Measurements from ENCODE around the gene FOXN4.

FOXN4 gene

DNA sequence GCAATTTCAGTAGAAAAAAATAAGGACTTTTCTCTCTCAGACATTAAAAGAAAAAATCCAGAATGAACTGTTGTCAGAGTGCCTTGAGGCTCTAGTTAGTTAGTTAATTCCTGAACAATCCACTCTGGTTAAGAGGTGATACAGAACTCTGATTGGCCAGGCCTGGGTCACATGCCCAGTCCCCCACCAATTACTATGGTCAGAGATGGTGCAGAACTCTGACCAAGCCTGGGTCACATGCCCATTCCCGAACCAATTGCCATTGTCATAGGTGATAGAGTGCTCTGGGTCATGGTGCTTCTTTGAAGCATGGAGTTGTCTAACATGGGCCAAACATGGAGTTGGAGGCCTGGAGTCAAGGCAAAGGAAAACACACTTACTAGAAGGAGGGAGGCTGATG lies 27.5 kb upstream of the FOXN4 start:
- no peak overlapping the region for H3K4me3 ChIP-seq (ENCODE audit: severe bottlenecking)
- no peaks in the 10 kb centered on the region for H3K4me1 ChIP-seq (ENCODE audit: insufficient read depth, poor library complexity, severe bottlenecking)
- H3K9me3 ChIP-seq (ENCODE audit: severe bottlenecking), result no peaks in the 10 kb centered on the region
- no peak overlapping the region for H3K27ac ChIP-seq (ENCODE audit: poor library complexity, severe bottlenecking)
- ATAC-seq (ENCODE audit: low read depth) (no peak), DNase-seq (ENCODE audit: low spot score) (no peak)
- TF ChIP-seq, protein P1, sequence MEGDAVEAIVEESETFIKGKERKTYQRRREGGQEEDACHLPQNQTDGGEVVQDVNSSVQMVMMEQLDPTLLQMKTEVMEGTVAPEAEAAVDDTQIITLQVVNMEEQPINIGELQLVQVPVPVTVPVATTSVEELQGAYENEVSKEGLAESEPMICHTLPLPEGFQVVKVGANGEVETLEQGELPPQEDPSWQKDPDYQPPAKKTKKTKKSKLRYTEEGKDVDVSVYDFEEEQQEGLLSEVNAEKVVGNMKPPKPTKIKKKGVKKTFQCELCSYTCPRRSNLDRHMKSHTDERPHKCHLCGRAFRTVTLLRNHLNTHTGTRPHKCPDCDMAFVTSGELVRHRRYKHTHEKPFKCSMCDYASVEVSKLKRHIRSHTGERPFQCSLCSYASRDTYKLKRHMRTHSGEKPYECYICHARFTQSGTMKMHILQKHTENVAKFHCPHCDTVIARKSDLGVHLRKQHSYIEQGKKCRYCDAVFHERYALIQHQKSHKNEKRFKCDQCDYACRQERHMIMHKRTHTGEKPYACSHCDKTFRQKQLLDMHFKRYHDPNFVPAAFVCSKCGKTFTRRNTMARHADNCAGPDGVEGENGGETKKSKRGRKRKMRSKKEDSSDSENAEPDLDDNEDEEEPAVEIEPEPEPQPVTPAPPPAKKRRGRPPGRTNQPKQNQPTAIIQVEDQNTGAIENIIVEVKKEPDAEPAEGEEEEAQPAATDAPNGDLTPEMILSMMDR (IDR thresholded peaks at IDR 0.05; ENCODE audit: poor library complexity, severe bottlenecking), result no peak
- H3K27me3 ChIP-seq (ENCODE audit: insufficient read depth, poor library complexity, severe bottlenecking), result no peaks in the 10 kb centered on the region
- H3K36me3 ChIP-seq (ENCODE audit: low read depth), result no peaks in the 10 kb centered on the region

DNA sequence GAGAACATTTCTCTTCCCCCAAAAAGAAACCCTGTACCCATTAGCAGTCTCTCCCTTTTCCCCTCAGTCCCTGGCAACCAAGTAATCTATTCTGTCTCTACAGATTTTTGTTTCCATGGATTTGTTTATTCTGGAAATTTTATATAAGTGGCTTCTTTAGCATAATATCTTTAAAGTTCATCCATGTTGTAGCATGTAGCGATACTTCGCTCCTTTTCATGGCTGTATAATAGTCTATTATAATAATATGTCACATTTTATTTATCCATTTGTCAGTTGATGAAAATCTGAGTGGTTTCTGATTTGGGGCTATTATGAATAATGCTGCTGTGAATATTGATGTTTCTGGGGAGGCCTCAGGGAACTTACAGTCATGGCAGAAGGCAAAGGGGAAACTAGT lies 25.8 kb upstream of the FOXN4 start:
- Histone ChIP-seq H3K9me3 (ENCODE audit: severe bottlenecking) (no peaks in the 10 kb centered on the region), H3K4me1 (ENCODE audit: insufficient read depth, poor library complexity, severe bottlenecking) (no peaks in the 10 kb centered on the region), H3K27me3 (ENCODE audit: insufficient read depth, poor library complexity, severe bottlenecking) (no peaks in the 10 kb centered on the region), H3K36me3 (ENCODE audit: low read depth) (no peaks in the 10 kb centered on the region), H3K27ac (ENCODE audit: poor library complexity, severe bottlenecking) (no peak overlapping the region), H3K4me3 (ENCODE audit: severe bottlenecking) (no peak overlapping the region)
- ATAC-seq (ENCODE audit: low read depth) (no peak), DNase-seq (ENCODE audit: low spot score) (no peak)
- TF ChIP-seq, protein P1 (IDR thresholded peaks at IDR 0.05; ENCODE audit: poor library complexity, severe bottlenecking), result no peak

DNA sequence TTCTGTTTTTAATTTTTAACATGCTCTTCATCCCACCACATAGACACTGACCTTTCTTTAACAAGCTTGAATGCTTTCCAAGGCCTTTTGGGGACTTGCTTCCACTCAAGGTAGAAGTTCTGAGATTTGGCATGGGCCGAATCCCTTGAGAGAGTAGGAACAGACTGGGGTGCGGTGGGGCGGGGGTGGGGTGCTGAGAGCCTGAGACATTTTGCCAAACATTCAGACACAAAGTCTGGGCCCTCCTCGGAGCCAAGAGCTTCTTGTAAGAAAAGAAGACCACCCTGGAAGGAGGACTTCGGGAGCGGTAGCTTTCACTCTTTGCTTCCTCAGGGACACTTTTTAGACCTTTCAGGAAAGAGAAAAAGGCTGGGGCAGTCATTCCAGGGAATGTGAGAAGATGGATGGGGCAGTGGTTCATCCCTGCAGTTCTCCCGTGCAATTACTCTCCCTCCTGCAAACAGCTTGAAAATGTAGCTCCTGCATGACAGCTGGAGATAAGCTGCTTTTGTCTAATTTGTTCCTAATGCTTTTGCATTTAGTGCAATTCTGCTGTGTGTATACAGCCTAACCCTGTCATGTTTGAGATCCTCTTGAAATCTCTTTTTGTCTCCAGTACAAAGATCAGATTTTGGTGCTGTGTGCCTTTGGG lies 22.3 kb upstream of the FOXN4 start:
- Histone ChIP-seq H3K9me3 (ENCODE audit: severe bottlenecking) (no peaks in the 10 kb centered on the region), H3K36me3 (ENCODE audit: low read depth) (no peaks in the 10 kb centered on the region), H3K4me1 (ENCODE audit: insufficient read depth, poor library complexity, severe bottlenecking) (no peaks in the 10 kb centered on the region), H3K27me3 (ENCODE audit: insufficient read depth, poor library complexity, severe bottlenecking) (peaks cover 3% of the 10 kb centered on the region), H3K4me3 (ENCODE audit: severe bottlenecking) (no peak overlapping the region), H3K27ac (ENCODE audit: poor library complexity, severe bottlenecking) (no peak overlapping the region)
- ATAC-seq (ENCODE audit: low read depth) (no peak), DNase-seq (ENCODE audit: low spot score) (no peak)
- TF ChIP-seq, protein P1 (IDR thresholded peaks at IDR 0.05; ENCODE audit: poor library complexity, severe bottlenecking), result no peak

DNA sequence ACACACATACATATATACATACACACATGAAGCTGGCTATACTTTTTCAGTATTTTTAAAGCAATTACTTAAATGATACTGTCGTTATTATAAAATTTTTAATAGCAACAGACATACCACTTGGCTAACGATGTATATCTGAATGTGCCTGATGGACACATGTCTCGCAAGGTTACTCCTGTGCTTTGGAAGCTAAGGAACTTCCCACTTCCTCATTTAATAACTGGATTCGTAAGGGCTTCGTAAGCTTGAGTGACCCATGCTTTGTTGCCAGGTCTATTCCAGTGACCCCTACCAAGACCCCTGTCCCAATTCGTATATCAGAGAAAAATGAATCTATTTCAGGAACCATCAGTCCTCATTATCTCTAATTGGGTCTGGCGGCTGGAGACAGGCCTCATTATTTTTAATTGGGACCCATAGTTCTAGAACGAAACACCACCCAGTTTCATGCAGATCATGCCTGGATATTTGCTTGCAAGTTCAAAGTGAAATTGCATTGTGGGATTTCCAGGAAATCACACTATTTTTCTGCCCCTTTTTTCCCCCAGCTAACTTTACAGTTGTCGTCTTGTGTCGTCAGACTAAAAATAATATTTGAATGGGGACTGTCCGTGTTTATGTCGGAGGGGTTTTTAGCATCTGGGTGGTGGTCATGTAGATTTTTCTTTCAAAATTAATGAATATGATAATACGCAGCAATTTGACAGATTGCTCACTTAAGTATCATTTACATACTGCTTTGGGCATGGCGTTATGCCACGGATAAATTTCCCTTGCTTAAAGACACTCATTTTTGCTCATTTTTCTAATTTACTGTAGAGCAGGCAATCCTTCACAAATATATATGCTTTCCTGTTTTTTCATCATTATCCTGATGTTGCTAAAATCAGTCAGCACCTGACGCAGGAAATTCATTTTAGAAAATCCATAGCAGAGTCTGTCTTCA lies 21.5 kb upstream of the FOXN4 start:
- ATAC-seq (ENCODE audit: low read depth) (no peak), DNase-seq (ENCODE audit: low spot score) (no peak)
- H3K4me3 ChIP-seq (ENCODE audit: severe bottlenecking), result no peak overlapping the region
- H3K9me3 ChIP-seq (ENCODE audit: severe bottlenecking), result no peaks in the 10 kb centered on the region
- H3K27ac ChIP-seq (ENCODE audit: poor library complexity, severe bottlenecking), result no peak overlapping the region
- H3K27me3 ChIP-seq (ENCODE audit: insufficient read depth, poor library complexity, severe bottlenecking), result peaks cover 3% of the 10 kb centered on the region
- no peaks in the 10 kb centered on the region for H3K36me3 ChIP-seq (ENCODE audit: low read depth)
- TF ChIP-seq, protein P1 (IDR thresholded peaks at IDR 0.05; ENCODE audit: poor library complexity, severe bottlenecking), result no peak
- H3K4me1 ChIP-seq (ENCODE audit: insufficient read depth, poor library complexity, severe bottlenecking), result no peaks in the 10 kb centered on the region

All from RWPE2 (cell line).